ENCODE results near the gene NAB1.

The NAB1 gene

DNA sequence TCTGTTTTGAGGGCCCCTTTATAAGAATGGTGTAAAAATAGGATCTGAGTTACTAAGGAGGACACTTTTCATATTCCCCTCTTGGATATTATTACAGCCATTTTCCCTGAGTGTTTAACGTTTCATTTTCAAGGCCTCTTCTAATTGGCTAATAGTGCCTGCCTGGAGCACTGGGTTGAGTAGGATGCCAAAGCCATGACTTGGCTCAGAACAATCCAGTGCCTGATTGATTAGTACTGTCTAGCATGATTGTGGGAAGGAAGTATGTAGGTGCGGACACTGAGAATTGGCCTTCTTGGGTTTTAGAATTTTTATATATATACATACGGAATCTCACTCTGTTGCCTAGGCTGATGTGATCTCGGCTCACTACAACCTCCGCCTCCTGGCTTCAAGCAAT lies 66.1 kb downstream of the NAB1 start:
- TF ChIP-seq, protein P1, sequence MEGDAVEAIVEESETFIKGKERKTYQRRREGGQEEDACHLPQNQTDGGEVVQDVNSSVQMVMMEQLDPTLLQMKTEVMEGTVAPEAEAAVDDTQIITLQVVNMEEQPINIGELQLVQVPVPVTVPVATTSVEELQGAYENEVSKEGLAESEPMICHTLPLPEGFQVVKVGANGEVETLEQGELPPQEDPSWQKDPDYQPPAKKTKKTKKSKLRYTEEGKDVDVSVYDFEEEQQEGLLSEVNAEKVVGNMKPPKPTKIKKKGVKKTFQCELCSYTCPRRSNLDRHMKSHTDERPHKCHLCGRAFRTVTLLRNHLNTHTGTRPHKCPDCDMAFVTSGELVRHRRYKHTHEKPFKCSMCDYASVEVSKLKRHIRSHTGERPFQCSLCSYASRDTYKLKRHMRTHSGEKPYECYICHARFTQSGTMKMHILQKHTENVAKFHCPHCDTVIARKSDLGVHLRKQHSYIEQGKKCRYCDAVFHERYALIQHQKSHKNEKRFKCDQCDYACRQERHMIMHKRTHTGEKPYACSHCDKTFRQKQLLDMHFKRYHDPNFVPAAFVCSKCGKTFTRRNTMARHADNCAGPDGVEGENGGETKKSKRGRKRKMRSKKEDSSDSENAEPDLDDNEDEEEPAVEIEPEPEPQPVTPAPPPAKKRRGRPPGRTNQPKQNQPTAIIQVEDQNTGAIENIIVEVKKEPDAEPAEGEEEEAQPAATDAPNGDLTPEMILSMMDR (IDR thresholded peaks at IDR 0.05): no peak

DNA sequence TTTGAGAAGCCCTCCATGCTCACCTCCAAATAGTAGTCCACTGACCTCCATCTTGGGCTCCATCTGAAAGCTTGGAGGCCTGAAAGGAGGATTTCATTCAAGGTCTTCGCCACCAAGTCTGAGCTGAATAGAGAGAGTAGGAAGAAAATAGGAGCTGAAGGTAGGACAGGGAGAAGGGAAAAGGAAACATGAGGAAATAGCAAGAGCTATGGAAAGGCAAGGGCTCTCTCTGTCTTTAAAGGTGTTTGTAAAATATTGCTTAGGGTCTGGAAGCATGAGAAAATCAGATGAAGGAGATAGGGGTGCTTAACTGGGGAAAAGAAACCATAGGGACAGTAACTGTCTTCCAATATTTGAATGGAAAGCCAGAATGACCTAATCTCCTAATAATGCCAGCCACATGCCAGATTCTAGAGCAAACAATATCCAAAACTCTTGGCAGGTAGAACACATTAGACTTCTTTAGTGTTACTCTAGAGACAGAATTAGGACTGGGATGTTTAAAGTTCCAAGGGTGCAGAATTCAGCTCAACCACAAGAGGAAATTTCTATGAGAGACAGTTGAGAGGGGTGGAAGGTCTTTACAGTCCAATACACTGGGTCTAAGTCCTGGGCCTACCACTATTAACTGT lies 67.4 kb downstream of the NAB1 start:
- TF ChIP-seq, protein P1 (IDR thresholded peaks at IDR 0.05): no peak

DNA sequence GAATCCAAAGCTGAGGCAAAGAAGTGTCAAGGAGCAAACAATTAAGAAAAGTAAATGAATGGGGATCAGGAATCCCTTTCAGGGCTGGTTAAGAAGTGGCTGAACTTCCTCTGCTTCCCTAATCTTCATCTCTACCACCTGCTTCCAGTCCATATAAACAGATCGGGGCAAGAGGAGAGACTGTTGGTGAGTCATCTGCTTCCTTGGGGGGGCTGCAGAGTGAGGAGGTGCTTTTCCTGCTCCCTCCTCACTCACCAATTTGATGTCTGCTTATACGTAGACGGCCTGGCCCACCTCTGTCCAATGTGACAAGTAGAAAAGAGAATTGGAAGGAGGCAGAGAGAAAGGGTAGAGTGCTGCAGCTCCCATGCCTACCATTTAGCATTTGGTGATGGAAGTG lies 68.4 kb downstream of the NAB1 start:
- TF ChIP-seq, protein P1 (IDR thresholded peaks at IDR 0.05): no peak

DNA sequence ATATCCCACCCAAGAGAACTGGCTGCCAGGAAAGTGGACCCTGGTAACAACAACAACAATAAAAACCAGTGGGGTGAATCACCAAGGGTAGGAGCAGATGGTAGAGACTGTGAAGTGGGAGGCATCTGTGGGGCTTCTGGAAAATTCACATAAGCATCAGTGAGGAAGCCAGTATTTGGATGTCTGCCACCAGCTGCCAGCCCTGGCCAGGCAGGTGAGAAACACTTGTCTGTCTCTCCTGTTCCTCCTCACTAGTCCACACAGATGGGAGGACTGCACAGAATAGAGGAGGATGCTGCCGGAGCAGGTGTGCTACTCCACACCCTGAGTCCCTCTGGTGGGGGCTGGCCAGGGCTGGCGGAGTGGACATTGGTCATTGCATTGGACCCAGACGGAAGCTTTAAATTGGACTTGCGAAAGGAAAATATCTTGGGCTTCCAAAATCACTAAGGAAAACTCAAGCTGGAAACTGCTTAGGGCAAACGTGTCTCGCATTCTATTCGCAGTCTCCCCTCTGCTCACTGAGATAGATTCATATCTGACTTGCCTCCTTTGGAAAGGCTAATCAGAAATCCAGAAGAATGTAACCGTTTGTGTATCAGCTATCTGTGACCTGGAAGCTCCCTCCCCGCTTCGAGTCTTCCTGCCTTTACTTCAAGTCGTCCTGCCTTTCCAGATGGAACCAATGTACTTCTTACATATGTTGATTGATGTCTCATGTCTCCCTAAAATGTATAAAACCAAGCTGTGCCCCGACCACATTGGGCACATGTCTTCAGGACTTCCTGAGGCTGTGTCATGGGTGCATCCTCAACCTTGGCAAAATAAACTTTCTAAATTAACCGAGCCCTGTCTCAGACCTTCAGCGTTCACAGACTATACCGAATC lies 69.1 kb downstream of the NAB1 start:
- TF ChIP-seq, protein P1 (IDR thresholded peaks at IDR 0.05): no peak

DNA sequence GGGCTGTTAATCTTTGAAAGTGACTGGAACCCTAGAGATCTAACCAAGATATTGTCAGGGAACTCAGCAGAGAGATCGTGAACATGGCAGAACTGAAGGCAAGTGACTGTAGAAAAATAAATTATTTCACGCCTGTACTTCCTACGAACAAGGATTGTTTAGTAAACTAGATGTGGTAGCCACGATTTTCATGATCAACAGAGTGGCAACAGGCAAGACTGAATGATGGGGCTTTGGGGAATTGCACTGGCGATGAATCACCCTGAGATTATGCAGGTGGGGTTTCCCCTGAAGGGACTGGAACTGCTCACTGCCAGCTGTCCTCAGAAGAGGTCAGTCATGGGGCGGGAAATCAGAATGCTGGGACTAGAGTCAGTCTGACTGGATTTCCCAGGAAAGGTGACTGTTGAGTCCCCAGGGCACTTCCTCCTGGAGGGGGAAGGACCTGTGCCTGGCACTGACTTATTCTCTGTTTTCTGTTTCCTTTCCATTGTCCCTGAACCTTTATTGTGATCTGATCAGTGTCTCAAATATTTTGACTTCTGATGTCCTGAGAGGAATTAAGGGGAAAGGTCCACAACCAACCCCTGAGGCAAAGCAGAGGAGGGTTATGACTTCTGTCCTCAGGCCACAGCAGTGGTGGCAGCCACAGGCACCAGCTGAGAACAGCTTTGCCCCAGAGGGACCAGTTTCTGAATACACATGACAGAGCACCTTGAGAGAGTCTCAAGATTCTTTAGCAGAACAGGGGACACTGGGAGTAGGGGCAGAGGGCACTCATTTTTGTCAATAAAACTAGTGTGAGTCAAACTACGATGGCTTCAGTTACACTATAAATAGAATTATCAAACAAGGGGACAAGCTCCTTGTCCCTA lies 70.0 kb downstream of the NAB1 start:
- TF ChIP-seq, protein P1 (IDR thresholded peaks at IDR 0.05): no peak

DNA sequence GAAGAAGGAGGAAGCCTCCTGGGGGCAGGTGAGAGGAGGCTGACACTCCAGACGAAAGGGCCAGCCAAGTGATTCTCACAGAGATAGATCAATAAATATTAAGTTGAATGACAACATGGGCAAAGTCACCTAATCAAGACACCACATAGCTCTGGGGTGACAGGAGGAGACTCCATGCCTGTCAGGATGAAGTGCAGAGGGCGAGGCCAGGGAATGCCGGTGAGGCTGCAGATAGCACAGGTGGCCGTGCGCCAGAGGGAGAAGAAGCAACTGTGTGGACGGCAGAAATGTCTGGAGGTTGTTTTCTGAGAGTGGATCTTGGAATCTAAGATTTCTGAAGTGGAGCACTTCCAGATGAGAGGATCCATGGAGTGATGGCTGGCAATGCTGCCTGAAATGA lies 71.4 kb downstream of the NAB1 start:
- TF ChIP-seq, protein P1 (IDR thresholded peaks at IDR 0.05): no peak

DNA sequence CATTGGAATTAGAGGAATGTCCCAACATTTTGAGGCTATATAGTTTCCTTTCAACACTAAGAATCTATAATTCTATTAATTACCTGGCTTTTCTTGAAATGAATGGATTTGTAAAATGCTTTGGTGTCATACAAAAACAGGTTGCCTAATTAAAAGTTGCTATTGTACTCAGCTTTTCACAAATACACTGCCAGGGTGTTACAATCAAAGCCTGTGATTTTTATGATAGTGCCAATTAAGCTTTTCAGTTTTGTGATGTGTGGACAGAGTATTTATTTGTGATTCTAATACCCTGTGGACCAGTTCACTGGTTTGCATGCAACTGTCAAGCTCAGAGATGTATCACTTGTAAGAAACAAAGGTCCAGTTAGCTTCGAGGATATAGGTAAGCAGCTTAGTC lies 71.8 kb downstream of the NAB1 start:
- TF ChIP-seq, protein P1 (IDR thresholded peaks at IDR 0.05): no peak

Data from LNCAP (cell line).